ENCODE data around the gene SH3RF1.

Gene SH3RF1

GRCh38 chr4:169159624-169160171, 111.1 kb downstream of the SH3RF1 start:
- no peak for DNase-seq

DNA sequence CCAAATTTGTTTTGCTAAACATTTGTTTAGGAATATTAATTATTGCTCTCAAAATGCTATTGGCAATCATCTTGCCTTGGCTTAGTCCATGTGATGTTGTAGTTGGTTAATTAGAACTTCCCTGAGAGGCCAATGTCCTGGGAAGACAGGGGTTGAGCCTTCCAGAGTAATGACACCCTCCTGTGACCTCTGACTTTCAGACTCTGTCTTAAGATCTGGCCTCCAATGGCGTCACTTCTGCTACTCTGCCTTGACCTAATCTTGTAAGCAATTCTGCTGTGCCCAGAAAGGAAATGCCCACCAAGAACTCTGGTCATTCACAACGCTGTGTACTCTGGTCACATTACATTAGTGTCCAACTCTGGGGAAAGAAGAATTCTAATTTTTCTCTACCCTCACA, 111.9 kb downstream of the SH3RF1 start:
- no peak for DNase-seq

- no peak for DNase-seq
Observed at GRCh38 chr4:169158046-169158445, 112.7 kb downstream of the SH3RF1 start.

GRCh38 chr4:169156392-169156791, 114.4 kb downstream of the SH3RF1 start:
- DNase-seq: no peak

DNA sequence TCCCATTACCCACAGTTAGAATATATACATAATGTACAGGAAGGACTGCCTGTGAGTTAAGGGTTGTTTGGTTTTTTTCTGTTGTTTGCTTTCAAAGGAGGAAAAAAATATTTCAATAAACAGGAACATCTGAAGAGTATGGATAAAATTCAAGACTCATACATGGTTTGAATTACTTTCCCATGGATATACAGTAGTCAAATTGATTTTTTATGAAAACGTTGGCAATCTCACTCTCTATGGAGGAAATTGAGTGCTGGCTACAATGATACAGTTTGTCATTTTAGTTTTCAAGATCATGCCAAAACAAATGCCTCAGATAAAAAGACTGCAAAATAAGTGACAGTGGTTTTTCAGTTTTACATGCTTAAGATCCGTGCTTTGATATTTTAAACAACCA, 116.6 kb downstream of the SH3RF1 start:
- no peak for DNase-seq

GRCh38 chr4:169153481-169154087, 117.2 kb downstream of the SH3RF1 start:
- no peak for DNase-seq

GRCh38 chr4:169152899-169153298, 117.9 kb downstream of the SH3RF1 start:
- DNase-seq: no peak

DNA sequence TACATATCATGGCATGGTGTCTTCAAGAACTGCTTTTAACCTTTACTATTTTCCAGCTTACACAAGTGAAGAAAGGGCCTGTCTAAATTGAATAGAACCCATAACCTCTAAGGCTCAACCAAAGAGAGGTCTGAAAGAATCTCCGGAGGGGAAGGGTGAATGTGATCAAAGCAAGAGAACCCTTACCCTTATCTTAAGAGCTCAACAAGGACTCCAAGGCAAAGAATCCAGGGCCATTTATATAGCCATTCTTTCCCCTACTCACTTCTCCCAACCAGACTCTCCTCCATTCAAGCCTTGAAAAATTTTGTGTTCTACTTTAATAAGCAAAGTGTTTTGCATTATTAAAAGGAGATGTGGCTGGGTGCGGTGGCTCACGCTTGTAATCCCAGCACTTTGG, 118.7 kb downstream of the SH3RF1 start:
- no peak for DNase-seq

DNA sequence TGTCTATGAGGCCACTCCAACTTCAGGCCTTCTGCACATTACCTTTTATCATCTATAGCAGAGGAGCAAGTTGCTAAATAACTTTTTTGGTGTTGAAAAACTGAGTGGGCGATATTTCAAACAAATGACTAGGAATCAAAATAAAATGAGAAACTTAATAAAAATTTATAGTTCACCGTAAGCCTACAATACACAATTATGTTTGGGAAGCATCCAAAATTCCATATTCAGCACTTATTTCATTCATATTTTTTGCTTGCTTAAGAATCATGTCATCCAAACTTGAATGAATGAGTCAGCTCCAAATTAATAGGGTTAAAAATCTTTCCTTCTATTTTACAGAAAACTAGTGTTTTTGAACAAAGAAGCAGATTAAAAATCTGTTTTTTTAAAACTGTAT, 119.1 kb downstream of the SH3RF1 start:
- DNase-seq: no peak

GRCh38 chr4:169150806-169151205, 120.0 kb downstream of the SH3RF1 start:
- DNase-seq: no peak

DNA sequence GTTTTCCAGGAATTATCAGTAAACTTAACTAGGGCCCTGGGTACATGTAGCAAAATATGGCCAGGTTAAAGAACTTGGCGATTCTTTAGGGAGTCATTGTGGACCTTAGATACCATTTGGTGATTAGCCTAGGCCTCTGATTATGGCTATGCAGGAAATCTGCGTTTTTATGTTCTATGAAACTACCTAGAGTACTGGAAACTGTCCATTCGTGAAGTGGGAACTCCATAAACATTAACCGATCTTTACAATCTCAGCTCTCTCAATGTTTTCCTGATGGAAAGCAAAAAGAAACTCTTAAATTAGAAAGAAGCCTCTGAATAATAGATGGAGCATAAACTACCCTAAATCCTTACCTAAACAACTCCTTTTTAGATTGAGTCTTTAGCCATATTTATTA, 121.9 kb downstream of the SH3RF1 start:
- DNase-seq: no peak

- no peak for DNase-seq
Observed at GRCh38 chr4:169147191-169147590, 123.6 kb downstream of the SH3RF1 start.

- no peak for DNase-seq
Observed at GRCh38 chr4:169144061-169144600, 126.6 kb downstream of the SH3RF1 start.

- DNase-seq: no peak
Observed at GRCh38 chr4:169143335-169143734, 127.4 kb downstream of the SH3RF1 start.

GRCh38 chr4:169142906-169143305, 127.8 kb downstream of the SH3RF1 start:
- no peak for DNase-seq

- DNase-seq: no peak
Observed at GRCh38 chr4:169142391-169142790, 128.4 kb downstream of the SH3RF1 start.

- no peak for DNase-seq
Observed at GRCh38 chr4:169139021-169139420, 131.7 kb downstream of the SH3RF1 start.

- DNase-seq: no peak
Observed at GRCh38 chr4:169137558-169137920, 133.2 kb downstream of the SH3RF1 start.

DNA sequence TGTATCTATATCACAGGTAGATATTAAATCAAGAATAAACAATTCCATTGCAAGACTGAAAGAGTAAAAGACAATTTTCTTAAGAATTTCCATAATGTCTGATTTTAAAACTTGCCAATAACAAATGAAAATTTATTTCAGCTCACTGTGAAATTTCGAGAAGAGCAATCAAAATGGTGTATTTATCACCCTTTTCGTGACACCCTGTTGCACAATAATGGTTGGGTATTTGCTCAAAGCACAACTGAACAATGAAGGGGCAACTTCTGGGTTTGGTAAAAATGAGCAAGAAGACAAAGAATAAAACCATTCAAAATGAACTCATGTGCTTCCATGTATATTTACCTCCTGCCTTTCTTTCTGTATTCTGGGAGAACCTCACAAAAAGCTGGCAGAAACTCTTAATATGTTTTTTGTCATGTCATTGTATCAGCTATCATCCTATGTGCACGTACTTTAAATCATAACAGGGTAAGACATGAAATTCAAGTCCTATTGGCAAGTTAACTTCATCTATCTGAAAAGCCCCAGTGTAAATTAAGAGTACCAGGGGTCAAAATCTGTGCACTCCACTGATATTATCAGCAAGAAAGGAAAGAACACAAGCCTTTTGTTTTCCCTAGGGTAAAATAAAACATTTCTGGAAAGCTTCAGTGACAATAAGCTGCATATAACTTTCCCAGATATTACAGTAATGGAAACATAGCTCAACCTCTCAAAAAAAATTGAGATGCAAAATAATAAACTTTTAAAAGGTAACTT, 133.8 kb downstream of the SH3RF1 start:
- no peak for DNase-seq

DNA sequence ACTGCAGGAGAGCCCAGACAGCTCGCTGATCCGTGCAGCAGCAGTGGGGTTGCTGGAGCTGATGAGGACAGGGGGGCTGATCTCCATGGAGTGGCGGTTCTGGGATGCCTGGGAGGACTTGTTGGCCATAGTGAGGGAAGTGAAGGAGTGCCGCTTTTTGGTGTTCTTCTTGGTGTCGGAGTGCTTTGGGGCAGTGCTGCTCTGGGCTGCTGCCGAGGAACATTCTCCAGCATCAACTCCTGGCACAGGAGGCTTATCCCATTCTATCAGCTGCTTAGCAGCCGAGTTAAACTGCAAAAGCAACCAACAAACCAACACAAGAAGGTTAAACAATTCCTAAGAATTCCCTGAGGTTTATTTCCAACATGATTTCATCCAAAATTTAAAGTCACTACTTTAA, 134.4 kb downstream of the SH3RF1 start:
- DNase-seq: no peak

GRCh38 chr4:169135776-169136175, 135.0 kb downstream of the SH3RF1 start:
- no peak for DNase-seq

GRCh38 chr4:169133932-169134331, 136.8 kb downstream of the SH3RF1 start:
- peak in 1 of 3 experiments; percentile 12 for DNase-seq

DNA sequence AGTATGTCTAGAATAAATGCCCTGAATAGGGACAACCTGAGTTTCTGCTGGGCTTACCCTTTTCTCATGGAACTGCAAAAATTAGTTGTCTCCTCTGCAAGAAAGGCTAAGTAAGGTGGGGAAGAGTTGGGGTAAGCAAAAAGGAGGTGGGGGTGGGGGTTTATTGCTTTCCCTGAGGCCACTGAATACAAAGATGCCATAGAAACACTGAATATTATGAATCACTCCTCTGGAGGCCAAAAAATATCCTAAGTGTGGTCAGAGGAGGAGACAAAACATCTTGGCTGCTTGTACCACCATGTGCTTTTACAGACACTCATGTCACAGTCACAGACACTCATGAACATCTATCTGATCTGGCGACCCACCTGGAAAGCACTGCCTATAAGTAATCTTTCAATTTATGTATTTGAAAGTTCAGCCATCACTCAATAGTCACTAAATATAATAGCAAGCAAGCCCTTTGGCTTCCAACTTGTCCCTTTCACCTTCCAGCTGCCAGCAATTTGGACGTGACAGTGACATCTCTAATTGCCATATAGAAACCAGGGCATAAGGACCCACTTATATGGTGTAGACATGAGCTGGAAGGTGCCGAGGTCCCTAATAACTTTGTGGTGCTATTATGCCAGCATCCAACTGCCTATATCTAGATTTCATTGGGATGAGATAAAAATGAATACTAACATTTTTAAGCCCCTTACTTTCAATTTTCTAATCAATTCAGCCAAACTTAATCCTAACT, 138.0 kb downstream of the SH3RF1 start:
- DNase-seq: no peak

All from NCI-H1417 (cell line).